Measurements from ENCODE around the gene TOLLIP.

The TOLLIP gene

DNA sequence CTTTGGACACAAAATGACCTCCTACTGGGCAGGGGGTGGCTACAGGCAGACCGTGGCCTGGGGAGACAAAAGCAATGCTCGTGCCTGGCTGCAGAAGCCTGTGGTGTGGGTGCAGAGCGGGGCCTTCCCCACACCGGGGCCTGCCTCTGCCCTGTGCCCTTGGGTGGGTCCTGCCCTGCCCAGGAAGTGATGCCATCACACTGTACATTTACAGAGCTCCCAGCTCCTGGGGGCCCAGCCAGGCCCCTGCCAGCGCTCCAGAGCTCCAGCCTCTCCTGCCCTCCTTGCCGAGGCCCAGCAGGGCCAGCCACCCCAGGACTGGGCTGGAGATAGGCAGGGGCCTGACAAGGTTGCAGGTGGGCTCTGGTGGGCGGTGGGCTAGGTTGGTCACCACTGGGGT lies 46.4 kb downstream of the TOLLIP start:
- Histone ChIP-seq H3K9ac (ENCODE audit: insufficient read length) (peak overlapping the region; percentile 47), H3K27ac (no peak overlapping the region), H3K4me3 (peak overlapping the region; percentile 83), H3K36me3 (ENCODE audit: insufficient read depth, low read length) (no peaks in the 10 kb centered on the region), H3K9me3 (ENCODE audit: low read depth, low read length) (no peaks in the 10 kb centered on the region)
- no peak for DNase-seq (ENCODE audit: low read depth, low spot score)
- TF ChIP-seq POLR2AphosphoS5 (IDR thresholded peaks at IDR 0.05; ENCODE audit: borderline replicate concordance, low read depth, low read length) (no peak), FOXP2 (optimal IDR thresholded peaks at IDR 0.05; ENCODE audit: control extremely low read depth, extremely low read length, insufficient read depth) (no peak), EZH2 (IDR thresholded peaks at IDR 0.05) (no peak)

DNA sequence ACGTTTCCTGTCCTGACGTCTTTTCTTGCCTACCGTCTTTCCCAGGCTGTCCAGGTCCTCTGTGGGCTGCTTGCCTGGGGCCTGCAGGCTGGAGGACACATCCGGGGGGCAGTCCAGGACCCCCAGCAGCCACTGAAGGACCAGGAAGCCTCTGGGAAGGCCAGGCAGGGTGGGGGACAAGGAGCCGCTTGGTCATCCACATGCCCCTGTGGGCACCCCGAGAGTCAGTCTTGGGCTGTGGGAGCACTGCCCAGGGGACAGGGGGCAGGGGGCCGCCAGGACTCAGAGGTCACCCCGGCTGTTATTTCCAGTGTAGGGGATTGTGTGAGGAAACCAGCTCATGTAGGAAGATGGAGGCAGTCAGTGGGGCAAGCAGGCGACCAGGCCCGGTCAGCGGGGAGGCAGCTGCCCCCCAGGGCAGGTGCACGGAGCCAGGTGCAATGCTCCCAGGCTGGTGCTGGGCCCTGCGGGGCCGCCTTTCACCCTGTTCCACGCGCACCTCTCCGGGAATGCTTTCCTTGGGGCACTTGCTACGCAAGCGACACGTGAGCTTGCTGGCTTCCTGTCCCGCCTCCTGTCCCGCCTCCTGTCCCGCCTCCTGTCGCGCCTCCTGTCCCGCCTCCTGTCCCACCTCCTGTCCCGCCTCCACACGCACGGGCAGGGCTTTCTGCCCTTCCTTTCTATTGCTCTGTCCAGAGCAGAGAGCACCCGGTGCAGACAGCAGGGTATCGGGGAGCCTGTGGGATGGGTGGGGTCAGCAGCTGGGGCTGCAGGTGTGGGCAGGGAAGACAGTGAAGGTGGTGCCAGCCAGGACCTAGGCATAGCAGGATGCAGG lies 47.0 kb downstream of the TOLLIP start:
- TF ChIP-seq FOXP2 (optimal IDR thresholded peaks at IDR 0.05; ENCODE audit: control extremely low read depth, extremely low read length, insufficient read depth) (peak; percentile 77), POLR2AphosphoS5 (IDR thresholded peaks at IDR 0.05; ENCODE audit: borderline replicate concordance, low read depth, low read length) (peak; percentile 91), EZH2 (IDR thresholded peaks at IDR 0.05) (no peak)
- no peaks in the 10 kb centered on the region for H3K36me3 ChIP-seq (ENCODE audit: insufficient read depth, low read length)
- peak; percentile 39 for DNase-seq (ENCODE audit: low read depth, low spot score)
- peak overlapping the region; percentile 42; the same call in 1 of the 2 replicates for H3K27ac ChIP-seq
- H3K9ac ChIP-seq (ENCODE audit: insufficient read length), result peak overlapping the region; percentile 83
- H3K9me3 ChIP-seq (ENCODE audit: low read depth, low read length), result no peaks in the 10 kb centered on the region
- H3K4me3 ChIP-seq, result peak overlapping the region; percentile 83

DNA sequence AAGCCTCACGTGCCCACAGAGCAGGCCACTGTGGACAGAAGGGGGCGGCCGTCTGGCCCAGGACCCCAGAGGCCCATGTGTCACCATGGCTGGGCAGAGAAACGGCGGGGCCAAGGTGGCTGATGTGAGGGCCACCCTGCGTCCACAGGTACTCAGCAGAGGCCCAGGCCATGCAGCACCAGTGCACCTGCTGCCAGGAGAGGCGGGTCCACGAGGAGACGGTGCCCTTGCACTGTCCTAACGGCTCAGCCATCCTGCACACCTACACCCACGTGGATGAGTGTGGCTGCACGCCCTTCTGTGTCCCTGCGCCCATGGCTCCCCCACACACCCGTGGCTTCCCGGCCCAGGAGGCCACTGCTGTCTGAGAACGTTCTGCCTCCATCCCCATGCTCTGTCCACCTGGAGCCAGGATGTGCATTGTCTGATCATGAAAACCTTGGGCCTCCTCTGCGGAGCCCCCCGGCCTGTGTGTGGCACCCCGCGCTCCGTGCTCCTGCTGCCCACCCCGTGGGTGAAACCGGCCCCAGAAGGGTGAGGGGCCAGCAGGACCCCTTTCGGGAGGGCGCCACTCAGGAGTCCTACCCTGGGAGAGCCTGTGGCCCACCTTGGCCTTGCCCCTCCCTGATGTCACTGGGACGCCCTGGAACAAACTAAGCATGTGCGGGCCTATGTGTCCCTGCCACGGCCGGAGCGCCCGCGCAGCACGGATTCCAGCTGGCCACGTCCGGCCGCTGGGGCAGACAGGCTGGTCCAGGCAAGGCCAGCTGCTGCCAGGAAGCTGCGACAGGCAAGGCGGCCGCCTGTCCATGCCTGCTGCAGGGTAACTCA lies 48.0 kb downstream of the TOLLIP start:
- DNase-seq (ENCODE audit: low read depth, low spot score), result no peak
- no peak for TF ChIP-seq EZH2 (IDR thresholded peaks at IDR 0.05)
- no peak for TF ChIP-seq POLR2AphosphoS5 (IDR thresholded peaks at IDR 0.05; ENCODE audit: borderline replicate concordance, low read depth, low read length)
- TF ChIP-seq FOXP2 (optimal IDR thresholded peaks at IDR 0.05; ENCODE audit: control extremely low read depth, extremely low read length, insufficient read depth), result no peak

DNA sequence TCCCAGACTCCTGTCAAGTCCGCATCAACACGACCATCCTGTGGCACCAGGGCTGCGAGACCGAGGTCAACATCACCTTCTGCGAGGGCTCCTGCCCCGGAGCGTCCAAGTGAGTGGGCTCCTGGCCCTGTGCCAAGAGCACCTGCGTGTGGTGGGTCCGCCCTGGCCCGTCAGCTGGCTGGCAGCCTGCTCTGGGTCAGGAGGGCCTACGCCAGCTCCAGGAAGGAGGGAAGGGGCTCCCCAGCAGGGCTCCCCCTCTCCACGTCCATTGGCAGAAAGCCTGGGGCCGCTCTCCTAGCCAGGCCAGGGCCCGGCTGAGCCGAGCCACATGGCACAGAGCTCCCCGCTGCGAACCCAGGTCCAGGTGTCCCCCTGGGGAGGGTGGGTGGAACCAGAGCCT lies 48.8 kb downstream of the TOLLIP start:
- Histone ChIP-seq H3K4me3 (no peak overlapping the region), H3K36me3 (ENCODE audit: insufficient read depth, low read length) (no peaks in the 10 kb centered on the region), H3K9me3 (ENCODE audit: low read depth, low read length) (no peaks in the 10 kb centered on the region), H3K9ac (ENCODE audit: insufficient read length) (no peak overlapping the region), H3K27ac (no peak overlapping the region)
- DNase-seq (ENCODE audit: low read depth, low spot score), result no peak
- TF ChIP-seq POLR2AphosphoS5 (IDR thresholded peaks at IDR 0.05; ENCODE audit: borderline replicate concordance, low read depth, low read length) (no peak), FOXP2 (optimal IDR thresholded peaks at IDR 0.05; ENCODE audit: control extremely low read depth, extremely low read length, insufficient read depth) (no peak), EZH2 (IDR thresholded peaks at IDR 0.05) (no peak)

More for the DNA sequence above, 48.0 kb downstream of the TOLLIP start:
- H3K9me3 ChIP-seq (ENCODE audit: low read depth, low read length), result no peaks in the 10 kb centered on the region
- peak overlapping the region; percentile 83; the same call in 1 of the 2 replicates for H3K4me3 ChIP-seq
- H3K36me3 ChIP-seq (ENCODE audit: insufficient read depth, low read length), result no peaks in the 10 kb centered on the region
- H3K27ac ChIP-seq, result no peak overlapping the region
- no peak overlapping the region for H3K9ac ChIP-seq (ENCODE audit: insufficient read length)

DNA sequence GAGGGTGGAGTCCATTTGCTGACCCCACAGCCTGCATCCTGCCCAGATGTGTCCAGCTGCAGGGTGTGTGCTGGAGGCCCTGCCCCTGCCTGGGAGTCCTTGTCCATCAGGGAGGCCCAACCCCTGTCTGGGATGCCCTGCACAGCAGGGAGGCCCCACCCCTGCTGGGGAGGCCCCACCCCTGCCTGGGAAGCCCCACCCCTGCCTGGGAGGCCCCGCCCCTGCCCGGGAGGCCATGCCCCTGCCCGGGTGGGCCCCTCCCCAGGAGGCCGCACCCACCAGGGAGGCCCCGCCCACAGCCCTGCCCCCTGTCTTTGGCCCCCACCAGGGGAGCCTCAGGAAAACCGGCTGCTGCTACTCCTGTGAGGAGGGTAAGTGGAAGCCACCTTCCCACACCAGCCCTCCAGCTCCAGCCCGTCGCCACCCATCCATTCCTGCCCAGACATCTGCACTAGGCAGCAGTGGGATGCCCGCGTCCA lies 49.4 kb downstream of the TOLLIP start:
- TF ChIP-seq EZH2 (IDR thresholded peaks at IDR 0.05), result no peak
- no peak for TF ChIP-seq POLR2AphosphoS5 (IDR thresholded peaks at IDR 0.05; ENCODE audit: borderline replicate concordance, low read depth, low read length)
- TF ChIP-seq FOXP2 (optimal IDR thresholded peaks at IDR 0.05; ENCODE audit: control extremely low read depth, extremely low read length, insufficient read depth), result no peak
- no peaks in the 10 kb centered on the region for H3K9me3 ChIP-seq (ENCODE audit: low read depth, low read length)
- no peak overlapping the region for H3K9ac ChIP-seq (ENCODE audit: insufficient read length)
- no peaks in the 10 kb centered on the region for H3K36me3 ChIP-seq (ENCODE audit: insufficient read depth, low read length)
- H3K4me3 ChIP-seq, result no peak overlapping the region
- H3K27ac ChIP-seq, result no peak overlapping the region
- no peak for DNase-seq (ENCODE audit: low read depth, low spot score)

DNA sequence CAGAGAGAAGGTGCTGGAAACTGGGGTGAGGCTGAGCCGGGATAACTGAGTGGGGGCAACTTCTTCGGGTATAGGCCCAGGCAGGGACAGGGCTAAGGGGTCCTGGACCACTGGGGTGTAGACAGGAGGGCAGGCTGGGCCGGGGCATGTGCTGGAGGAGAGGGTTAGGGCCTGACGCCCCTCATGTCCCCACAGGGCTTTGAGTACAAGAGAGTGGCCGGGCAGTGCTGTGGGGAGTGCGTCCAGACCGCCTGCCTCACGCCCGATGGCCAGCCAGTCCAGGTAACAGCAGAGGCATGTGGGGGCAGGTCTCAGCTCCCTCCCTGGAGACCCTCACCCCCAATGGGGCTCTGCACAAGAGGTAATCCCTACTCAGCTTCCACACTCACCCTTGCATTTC lies 49.9 kb downstream of the TOLLIP start:
- TF ChIP-seq POLR2AphosphoS5 (IDR thresholded peaks at IDR 0.05; ENCODE audit: borderline replicate concordance, low read depth, low read length) (no peak), EZH2 (IDR thresholded peaks at IDR 0.05) (no peak), FOXP2 (optimal IDR thresholded peaks at IDR 0.05; ENCODE audit: control extremely low read depth, extremely low read length, insufficient read depth) (no peak)
- Histone ChIP-seq H3K9me3 (ENCODE audit: low read depth, low read length) (no peaks in the 10 kb centered on the region), H3K27ac (no peak overlapping the region), H3K36me3 (ENCODE audit: insufficient read depth, low read length) (no peaks in the 10 kb centered on the region), H3K4me3 (no peak overlapping the region), H3K9ac (ENCODE audit: insufficient read length) (no peak overlapping the region)
- DNase-seq (ENCODE audit: low read depth, low spot score), result no peak

DNA sequence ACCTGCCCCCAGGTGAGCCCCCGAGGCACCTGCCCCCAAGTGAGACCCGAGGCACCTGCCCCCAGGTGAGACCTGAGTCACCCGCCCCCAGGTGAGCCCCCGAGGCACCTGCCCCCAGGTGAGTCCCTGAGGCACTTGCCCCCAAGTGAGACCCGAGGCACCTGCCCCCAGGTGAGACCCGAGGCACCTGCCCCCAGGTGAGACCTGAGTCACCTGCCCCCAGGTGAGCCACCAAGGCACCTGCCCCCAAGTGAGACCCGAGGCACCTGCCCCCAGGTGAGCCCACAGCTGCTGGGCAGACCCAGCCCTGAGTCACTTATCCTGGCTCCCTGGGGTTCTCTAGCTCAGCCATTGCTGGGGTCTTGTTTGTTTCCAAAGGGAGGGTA lies 50.4 kb downstream of the TOLLIP start:
- TF ChIP-seq POLR2AphosphoS5 (IDR thresholded peaks at IDR 0.05; ENCODE audit: borderline replicate concordance, low read depth, low read length) (no peak), EZH2 (IDR thresholded peaks at IDR 0.05) (no peak), FOXP2 (optimal IDR thresholded peaks at IDR 0.05; ENCODE audit: control extremely low read depth, extremely low read length, insufficient read depth) (no peak)
- H3K4me3 ChIP-seq, result no peak overlapping the region
- H3K27ac ChIP-seq, result no peak overlapping the region
- no peak for DNase-seq (ENCODE audit: low read depth, low spot score)
- H3K9ac ChIP-seq (ENCODE audit: insufficient read length), result no peak overlapping the region
- no peaks in the 10 kb centered on the region for H3K36me3 ChIP-seq (ENCODE audit: insufficient read depth, low read length)
- H3K9me3 ChIP-seq (ENCODE audit: low read depth, low read length), result no peaks in the 10 kb centered on the region
